WTC11 (cell line): ENCODE data around the gene CREBBP. TPM values are rescaled to one million over a fixed set of nuclear protein-coding genes. Genes with fewer than 3 reads are reported as not detected.

Experiments used
- ATAC-seq: fragments of 200-7000 bp; cut with Tn5 transposase; 2 replicates; pipeline ENCODE4 v1.10.0; 2021; ENCODE audit warnings: mild to moderate bottlenecking, moderate library complexity
- CTCF ChIA-PET: fragments of 300-600 bp; sonication (Branson Sonifier 250); formaldehyde crosslinking; loops from one replicate; lab custom pipeline; 2021; ENCODE audit warnings: antibody characterized with exemption; lab: Charles Lee
- POLR2A ChIA-PET: fragments of 350-600 bp; sonication (Branson Sonifier 250); formaldehyde crosslinking; loops from one replicate; lab custom pipeline; 2021; ENCODE audit warnings: antibody characterized with exemption; lab: Charles Lee
- DNase-seq: peaks from one replicate; pipeline ENCODE4 v3.0.0; 2021; ENCODE audit warnings: low spot score
- H3K27ac Mint-ChIP-seq: 2 replicates; pipeline ENCODE4 v1.8.0; 2021; ENCODE audit warnings: mixed read lengths
- H3K27me3 Mint-ChIP-seq: 2 replicates; pipeline ENCODE4 v1.8.0; 2021; ENCODE audit warnings: low read depth, mild to moderate bottlenecking, moderate library complexity, mixed read lengths
- H3K36me3 Mint-ChIP-seq: 2 replicates; pipeline ENCODE4 v1.8.0; 2021; ENCODE audit warnings: mixed read lengths
- H3K4me1 Mint-ChIP-seq: 2 replicates; pipeline ENCODE4 v1.8.0; 2022; ENCODE audit warnings: mixed read lengths
- H3K4me3 Mint-ChIP-seq: 2 replicates; pipeline ENCODE4 v1.8.0; 2021; ENCODE audit warnings: mild to moderate bottlenecking, moderate library complexity, mixed read lengths
- H3K9me3 Mint-ChIP-seq: 2 replicates; pipeline ENCODE4 v1.8.0; 2021; ENCODE audit warnings: mixed read lengths
- CREB1 ChIP-seq: sonication (generic); formaldehyde crosslinking; IDR thresholded peaks from 2 replicates; pipeline ENCODE4 v1.8.0; 2023; ENCODE audit warnings: mild to moderate bottlenecking, missing genetic modification reagents
- GRHL2 ChIP-seq: fragments of 250-450 bp; sonication (Bioruptor Pico); IDR thresholded peaks from 2 replicates; pipeline ENCODE4 v1.8.0; 2022; ENCODE audit warnings: mild to moderate bottlenecking, moderate library complexity; ENCODE audit not compliant: insufficient replicate concordance, severe bottlenecking
- JAZF1 ChIP-seq: fragments of 250-450 bp; sonication (Bioruptor Pico); IDR thresholded peaks from 2 replicates; pipeline ENCODE4 v1.9.0; 2021; ENCODE audit warnings: moderate library complexity, mild to moderate bottlenecking, inconsistent platforms
- JUN ChIP-seq: sonication (generic); formaldehyde crosslinking; IDR thresholded peaks from 2 replicates; pipeline ENCODE4 v1.8.0; 2023; ENCODE audit warnings: mild to moderate bottlenecking, missing genetic modification reagents
- KAT7 ChIP-seq: sonication (generic); formaldehyde crosslinking; IDR thresholded peaks from 2 replicates; pipeline ENCODE4 v1.8.1; 2023; ENCODE audit warnings: missing genetic modification reagents, mild to moderate bottlenecking, borderline replicate concordance
- SMAD3 ChIP-seq: sonication (generic); formaldehyde crosslinking; IDR thresholded peaks from 2 replicates; pipeline ENCODE4 v1.8.0; 2022; ENCODE audit warnings: missing genetic modification reagents, mild to moderate bottlenecking, borderline replicate concordance
- ZNF121 ChIP-seq: sonication (generic); formaldehyde crosslinking; IDR thresholded peaks from 2 replicates; pipeline ENCODE4 v1.8.0; 2023; ENCODE audit warnings: missing genetic modification reagents
- ZNF138 ChIP-seq: sonication (generic); formaldehyde crosslinking; conservative IDR thresholded peaks from 2 replicates; pipeline ENCODE4 v1.8.1; 2022; ENCODE audit warnings: mild to moderate bottlenecking, moderate library complexity, missing genetic modification reagents
- ZNF219 ChIP-seq: sonication (generic); formaldehyde crosslinking; IDR thresholded peaks from 2 replicates; pipeline ENCODE4 v1.8.0; 2023; ENCODE audit warnings: missing genetic modification reagents, mild to moderate bottlenecking, borderline replicate concordance
- ZNF423 ChIP-seq: fragments of 250-450 bp; sonication (Bioruptor Pico); IDR thresholded peaks from 2 replicates; pipeline ENCODE4 v2.1.2; 2022; ENCODE audit warnings: mild to moderate bottlenecking, moderate library complexity
- total RNA-seq: library from RNA; stranded (reverse); gene quantifications from 3 replicates; pipeline ENCODE4 v1.2.3, GENCODE V29; 2021
- TF ChIP-seq, protein P1 (sequence below): fragments of 250-450 bp; sonication (Bioruptor Pico); IDR thresholded peaks from 2 replicates; pipeline ENCODE4 v1.9.0; 2021; ENCODE audit warnings: moderate library complexity, mild to moderate bottlenecking, inconsistent platforms, borderline replicate concordance
- TF ChIP-seq, protein P2 (sequence below): sonication (generic); formaldehyde crosslinking; IDR thresholded peaks from 2 replicates; pipeline ENCODE4 v1.8.1; 2022; ENCODE audit warnings: mild to moderate bottlenecking, moderate library complexity, missing genetic modification reagents
- TF ChIP-seq, protein P3 (sequence below): sonication (generic); formaldehyde crosslinking; IDR thresholded peaks from 2 replicates; pipeline ENCODE4 v1.8.1; 2022; ENCODE audit warnings: low read depth, missing genetic modification reagents, borderline replicate concordance
- TF ChIP-seq, protein P4 (sequence below): sonication (generic); formaldehyde crosslinking; IDR thresholded peaks from 2 replicates; pipeline ENCODE4 v1.8.1; 2023; ENCODE audit warnings: mild to moderate bottlenecking, missing genetic modification reagents, moderate library complexity
- TF ChIP-seq, protein P5 (sequence below): fragments of 200-600 bp; IDR thresholded peaks from 2 replicates; pipeline ENCODE4 v1.8.0; 2022; ENCODE audit warnings: antibody characterized with exemption

CREBBP gene
- total RNA-seq, 1 experiment from 2014 or later, result 49.6 TPM

DNA sequence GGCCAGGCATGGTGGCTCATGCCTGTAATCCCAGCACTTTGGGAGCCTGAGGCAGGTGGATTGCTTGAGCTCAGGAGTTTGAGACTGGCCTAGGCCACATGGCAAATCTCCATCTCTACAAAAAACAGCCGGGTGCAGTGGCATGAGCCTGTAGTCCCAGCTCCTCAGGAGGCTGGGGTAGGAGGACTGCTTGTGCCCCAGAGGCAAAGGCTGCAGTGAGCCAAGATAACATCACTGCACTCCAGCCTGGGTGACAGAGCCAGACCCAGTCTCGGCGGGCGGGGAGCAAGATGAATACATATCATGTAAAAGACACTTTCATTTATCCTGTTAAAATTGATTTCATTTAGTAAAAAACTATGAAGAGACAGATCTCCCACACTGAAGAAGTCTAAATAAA, 54.6 kb downstream of the CREBBP start:
- ChIA-PET POLR2A (interaction anchor here (0.6 kb wide), 1 partner anchor 98 kb away, joined by 5 read pairs; no protein-coding TSS in a partner anchor), CTCF (no interaction called here)
- Mint-ChIP-seq H3K27me3 (no peaks in the 10 kb centered on the region), H3K27ac (0 out of 2 replicates have a peak overlapping the region, but pooled peaks have one; percentile 18), H3K36me3 (no peaks in the 10 kb centered on the region), H3K9me3 (no peaks in the 10 kb centered on the region), H3K4me1 (peaks cover 46% of the 10 kb centered on the region), H3K4me3 (no peak overlapping the region)
- no peak for TF ChIP-seq CREB1 (CRISPR knock-in tag)
- no peak for TF ChIP-seq ZNF138 (CRISPR knock-in tag)
- no peak for TF ChIP-seq ZNF219 (CRISPR knock-in tag)
- no peak for TF ChIP-seq JAZF1 (CRISPR knock-in tag)
- TF ChIP-seq, protein P1, sequence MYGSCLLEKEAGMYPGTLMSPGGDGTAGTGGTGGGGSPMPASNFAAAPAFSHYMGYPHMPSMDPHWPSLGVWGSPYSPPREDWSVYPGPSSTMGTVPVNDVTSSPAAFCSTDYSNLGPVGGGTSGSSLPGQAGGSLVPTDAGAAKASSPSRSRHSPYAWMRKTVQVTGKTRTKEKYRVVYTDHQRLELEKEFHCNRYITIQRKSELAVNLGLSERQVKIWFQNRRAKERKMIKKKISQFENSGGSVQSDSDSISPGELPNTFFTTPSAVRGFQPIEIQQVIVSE (CRISPR knock-in tag), result no peak
- DNase-seq (no peak), ATAC-seq (no peak)

DNA sequence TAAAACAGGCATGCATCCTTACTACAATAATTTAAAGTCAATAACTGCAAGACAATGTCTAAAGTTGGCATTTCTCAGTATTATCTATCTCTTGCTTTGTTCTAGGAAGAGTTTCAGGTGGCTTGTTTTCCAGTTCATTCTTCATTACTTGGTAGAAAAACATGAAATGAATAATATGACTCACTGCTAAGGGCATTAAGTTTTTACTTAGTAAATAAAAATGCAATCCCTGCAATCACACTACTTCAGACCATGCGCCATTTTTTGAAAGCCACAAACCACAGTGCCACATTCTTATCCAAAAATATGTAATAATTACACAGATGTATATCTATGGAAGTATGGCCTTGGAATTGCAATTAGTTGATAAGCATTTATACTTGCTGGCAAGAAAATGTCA, 55.4 kb downstream of the CREBBP start:
- Mint-ChIP-seq H3K4me1 (peaks cover 38% of the 10 kb centered on the region), H3K36me3 (no peaks in the 10 kb centered on the region), H3K27me3 (no peaks in the 10 kb centered on the region), H3K4me3 (no peak overlapping the region), H3K9me3 (no peaks in the 10 kb centered on the region), H3K27ac (no peak overlapping the region)
- ATAC-seq, result no peak
- ChIA-PET CTCF (no interaction called here), POLR2A (no interaction called here)
- TF ChIP-seq ZNF138 (CRISPR knock-in tag) (no peak), KAT7 (no peak), GRHL2 (CRISPR knock-in tag) (no peak), ZNF121 (no peak), JUN (no peak)
- TF ChIP-seq, protein P2, sequence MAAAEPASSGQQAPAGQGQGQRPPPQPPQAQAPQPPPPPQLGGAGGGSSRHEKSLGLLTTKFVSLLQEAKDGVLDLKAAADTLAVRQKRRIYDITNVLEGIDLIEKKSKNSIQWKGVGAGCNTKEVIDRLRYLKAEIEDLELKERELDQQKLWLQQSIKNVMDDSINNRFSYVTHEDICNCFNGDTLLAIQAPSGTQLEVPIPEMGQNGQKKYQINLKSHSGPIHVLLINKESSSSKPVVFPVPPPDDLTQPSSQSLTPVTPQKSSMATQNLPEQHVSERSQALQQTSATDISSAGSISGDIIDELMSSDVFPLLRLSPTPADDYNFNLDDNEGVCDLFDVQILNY, result no peak
- TF ChIP-seq, protein P3, sequence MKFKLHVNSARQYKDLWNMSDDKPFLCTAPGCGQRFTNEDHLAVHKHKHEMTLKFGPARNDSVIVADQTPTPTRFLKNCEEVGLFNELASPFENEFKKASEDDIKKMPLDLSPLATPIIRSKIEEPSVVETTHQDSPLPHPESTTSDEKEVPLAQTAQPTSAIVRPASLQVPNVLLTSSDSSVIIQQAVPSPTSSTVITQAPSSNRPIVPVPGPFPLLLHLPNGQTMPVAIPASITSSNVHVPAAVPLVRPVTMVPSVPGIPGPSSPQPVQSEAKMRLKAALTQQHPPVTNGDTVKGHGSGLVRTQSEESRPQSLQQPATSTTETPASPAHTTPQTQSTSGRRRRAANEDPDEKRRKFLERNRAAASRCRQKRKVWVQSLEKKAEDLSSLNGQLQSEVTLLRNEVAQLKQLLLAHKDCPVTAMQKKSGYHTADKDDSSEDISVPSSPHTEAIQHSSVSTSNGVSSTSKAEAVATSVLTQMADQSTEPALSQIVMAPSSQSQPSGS, result no peak
- TF ChIP-seq, protein P4, sequence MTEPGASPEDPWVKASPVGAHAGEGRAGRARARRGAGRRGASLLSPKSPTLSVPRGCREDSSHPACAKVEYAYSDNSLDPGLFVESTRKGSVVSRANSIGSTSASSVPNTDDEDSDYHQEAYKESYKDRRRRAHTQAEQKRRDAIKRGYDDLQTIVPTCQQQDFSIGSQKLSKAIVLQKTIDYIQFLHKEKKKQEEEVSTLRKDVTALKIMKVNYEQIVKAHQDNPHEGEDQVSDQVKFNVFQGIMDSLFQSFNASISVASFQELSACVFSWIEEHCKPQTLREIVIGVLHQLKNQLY (CRISPR knock-in tag), result no peak
- DNase-seq, result no peak

DNA sequence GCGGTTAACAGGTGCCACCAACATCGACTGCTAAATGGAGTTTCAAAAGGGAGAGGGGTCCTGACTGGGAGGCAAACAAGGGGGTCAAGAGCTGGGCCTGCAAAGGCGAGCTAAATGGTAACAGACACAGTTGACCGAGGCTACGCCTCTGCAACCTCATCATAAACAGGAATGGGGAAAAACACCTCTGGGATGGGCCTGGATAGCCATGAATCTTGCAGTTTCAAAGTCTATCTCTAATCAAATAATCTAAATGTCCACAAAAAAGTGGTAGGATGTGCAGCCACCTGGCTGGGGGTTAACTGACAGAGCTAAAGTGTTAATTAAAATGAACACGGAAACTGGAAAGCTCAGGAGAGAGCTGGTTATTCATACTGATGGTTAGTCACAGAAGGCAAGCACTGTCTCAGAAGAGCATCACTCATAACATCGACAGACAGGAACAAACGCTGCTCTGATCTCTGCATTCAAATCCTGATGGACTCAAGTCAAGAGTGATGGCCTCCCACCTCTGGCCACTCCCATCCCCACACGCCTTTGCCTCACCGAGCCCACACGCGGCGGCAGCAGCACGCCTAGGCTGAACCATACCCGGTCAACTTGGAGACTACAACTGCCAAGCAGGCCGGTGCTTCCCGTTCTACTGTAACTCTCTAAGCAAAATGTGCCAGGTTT, 56.3 kb downstream of the CREBBP start:
- DNase-seq (no peak), ATAC-seq (0 out of 2 replicates have a peak, but pooled peaks have one; percentile 17)
- H3K27ac Mint-ChIP-seq, result 0 out of 2 replicates have a peak overlapping the region, but pooled peaks have one; percentile 2

More for the DNA sequence above, 56.3 kb downstream of the CREBBP start:
- no peak overlapping the region for H3K4me3 Mint-ChIP-seq
- ChIA-PET POLR2A (interaction anchor here (1.5 kb wide), 1 partner anchor 11 kb away, joined by 3 read pairs; no protein-coding TSS in a partner anchor), CTCF (interaction anchor here (0.8 to 1.7 kb wide), 2 partner anchors 43 to 133 kb away, joined by 3 to 5 read pairs; no protein-coding TSS in a partner anchor)
- TF ChIP-seq SMAD3 (CRISPR knock-in tag) (no peak), ZNF423 (no peak)
- TF ChIP-seq, protein P5, sequence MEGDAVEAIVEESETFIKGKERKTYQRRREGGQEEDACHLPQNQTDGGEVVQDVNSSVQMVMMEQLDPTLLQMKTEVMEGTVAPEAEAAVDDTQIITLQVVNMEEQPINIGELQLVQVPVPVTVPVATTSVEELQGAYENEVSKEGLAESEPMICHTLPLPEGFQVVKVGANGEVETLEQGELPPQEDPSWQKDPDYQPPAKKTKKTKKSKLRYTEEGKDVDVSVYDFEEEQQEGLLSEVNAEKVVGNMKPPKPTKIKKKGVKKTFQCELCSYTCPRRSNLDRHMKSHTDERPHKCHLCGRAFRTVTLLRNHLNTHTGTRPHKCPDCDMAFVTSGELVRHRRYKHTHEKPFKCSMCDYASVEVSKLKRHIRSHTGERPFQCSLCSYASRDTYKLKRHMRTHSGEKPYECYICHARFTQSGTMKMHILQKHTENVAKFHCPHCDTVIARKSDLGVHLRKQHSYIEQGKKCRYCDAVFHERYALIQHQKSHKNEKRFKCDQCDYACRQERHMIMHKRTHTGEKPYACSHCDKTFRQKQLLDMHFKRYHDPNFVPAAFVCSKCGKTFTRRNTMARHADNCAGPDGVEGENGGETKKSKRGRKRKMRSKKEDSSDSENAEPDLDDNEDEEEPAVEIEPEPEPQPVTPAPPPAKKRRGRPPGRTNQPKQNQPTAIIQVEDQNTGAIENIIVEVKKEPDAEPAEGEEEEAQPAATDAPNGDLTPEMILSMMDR, result no peak
- H3K36me3 Mint-ChIP-seq, result no peaks in the 10 kb centered on the region
- H3K9me3 Mint-ChIP-seq, result no peaks in the 10 kb centered on the region
- peaks cover 40% of the 10 kb centered on the region for H3K4me1 Mint-ChIP-seq
- H3K27me3 Mint-ChIP-seq, result no peaks in the 10 kb centered on the region
